Stimulated activated CD4-positive, alpha-beta T cell treated with anti-CD3 and anti-CD28 coated beads, Interleukin-2, amount 100 ng/mL, for 48 hours (primary cell): ENCODE data around the gene MYO7A.

ENCODE experiments used
- DNase-seq, 2 donors: peaks; one replicate each; pipeline ENCODE4 v3.0.0-alpha.2; 2020

The MYO7A gene

DNA sequence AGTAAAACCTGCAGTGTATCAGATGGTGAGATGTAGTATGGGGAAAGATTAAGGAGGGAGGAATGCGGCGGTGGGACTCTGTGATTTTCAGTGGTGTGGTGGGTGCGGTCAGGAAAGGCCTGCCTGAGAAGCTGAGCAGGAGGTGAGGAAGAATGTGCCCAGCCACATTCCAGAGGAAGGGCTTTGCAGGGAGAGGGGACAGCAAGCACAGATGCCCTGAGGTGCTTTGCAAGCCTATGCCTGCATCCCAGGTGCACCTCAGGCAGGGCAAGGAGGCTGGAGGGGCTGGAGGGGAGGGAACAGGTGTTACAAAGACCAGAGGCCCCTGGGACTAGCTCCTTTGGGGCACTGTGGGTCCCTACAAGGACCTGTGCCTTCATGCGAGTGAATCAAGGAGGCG is 42.1 kb downstream of the MYO7A start:
- no peak for DNase-seq

DNA sequence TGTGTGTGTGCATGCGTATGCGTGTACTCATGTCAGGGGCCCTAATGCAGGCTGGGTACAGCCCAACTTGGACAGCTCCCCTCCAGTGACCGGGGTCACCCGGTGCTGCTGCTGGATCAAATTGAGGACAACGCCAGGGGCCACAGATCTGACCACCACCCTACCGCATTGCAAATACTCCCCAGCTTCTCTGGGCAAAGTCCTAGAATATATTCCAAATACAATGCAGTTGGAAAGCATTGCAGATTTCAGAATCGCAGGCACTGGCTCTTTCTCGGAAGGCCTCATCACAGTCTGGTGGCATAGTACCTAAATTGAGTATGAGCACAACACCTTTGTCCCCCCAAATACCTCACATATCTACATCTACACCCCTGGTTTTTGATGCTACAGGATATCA is 43.2 kb downstream of the MYO7A start:
- no peak for DNase-seq

DNA sequence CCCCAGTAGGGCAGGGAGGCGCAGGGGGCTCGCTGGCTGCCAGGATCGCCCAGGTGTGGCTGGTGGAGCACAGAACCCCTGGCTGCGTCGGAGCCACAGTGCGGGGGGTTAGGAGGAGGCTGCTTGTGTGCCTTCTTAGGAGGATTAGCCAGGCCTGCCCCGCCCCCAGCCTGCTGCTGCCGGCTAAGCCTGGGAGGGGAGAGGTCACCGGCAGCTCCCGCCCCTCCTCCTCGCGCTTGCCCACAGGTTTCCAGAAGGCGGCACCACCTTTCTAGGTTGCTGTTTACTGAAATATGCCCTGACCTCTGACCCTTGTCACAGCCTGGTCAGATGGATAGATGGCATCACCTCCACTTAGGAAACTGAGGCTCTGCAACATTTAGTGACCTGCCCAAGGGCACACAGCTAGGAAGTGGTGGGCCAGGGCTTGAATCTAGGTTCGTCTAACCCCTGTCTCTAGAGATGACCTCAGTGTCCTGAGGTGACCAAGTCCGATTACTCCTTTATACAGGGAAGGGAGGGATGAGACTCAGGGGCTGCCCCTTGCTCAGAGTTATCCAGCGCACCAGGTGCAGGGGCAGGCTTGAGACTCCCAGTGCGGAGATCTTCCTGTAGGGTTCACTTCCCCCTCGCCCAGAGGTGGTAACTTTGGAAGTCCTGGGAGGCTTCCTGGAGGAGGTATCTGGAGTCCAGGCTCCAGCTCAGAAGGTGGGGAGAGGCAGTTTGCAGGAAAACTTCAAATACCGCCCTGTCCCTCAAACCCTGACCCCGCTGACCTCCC is 44.0 kb downstream of the MYO7A start:
- DNase-seq = no peak

DNA sequence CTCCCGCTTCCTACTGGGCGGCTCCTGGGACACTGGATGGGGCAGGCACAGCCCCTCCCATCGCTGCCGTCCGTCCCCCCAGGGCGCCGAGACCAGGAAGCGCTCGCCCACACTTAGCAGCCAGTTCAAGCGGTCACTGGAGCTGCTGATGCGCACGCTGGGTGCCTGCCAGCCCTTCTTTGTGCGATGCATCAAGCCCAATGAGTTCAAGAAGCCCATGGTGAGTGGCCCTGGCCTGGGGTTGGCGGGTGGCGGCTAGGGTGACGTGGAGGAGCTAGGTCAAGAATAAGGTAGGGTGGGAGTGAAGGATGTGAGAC is 44.6 kb downstream of the MYO7A start:
- DNase-seq = no peak

DNA sequence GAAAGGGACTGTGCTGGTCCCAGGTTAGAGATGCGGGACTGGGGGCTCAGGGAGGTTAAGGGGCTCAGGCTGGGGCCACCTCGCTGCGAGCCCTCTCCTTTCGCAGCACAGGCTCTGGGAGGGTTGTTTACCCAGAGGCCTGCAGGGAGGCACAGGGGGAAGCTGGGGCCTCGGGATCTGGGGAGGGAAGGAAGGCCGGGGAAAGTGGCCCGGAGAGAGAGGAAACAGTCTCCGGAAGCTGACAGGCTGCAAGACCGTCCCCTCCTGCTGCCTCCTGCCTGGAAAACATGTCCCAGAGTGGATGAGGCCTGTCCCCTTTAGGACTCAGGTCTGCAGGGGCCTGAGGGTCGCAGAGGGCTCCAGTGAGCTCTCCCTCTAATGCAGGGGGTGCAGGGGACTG is 45.4 kb downstream of the MYO7A start:
- DNase-seq = no peak

DNA sequence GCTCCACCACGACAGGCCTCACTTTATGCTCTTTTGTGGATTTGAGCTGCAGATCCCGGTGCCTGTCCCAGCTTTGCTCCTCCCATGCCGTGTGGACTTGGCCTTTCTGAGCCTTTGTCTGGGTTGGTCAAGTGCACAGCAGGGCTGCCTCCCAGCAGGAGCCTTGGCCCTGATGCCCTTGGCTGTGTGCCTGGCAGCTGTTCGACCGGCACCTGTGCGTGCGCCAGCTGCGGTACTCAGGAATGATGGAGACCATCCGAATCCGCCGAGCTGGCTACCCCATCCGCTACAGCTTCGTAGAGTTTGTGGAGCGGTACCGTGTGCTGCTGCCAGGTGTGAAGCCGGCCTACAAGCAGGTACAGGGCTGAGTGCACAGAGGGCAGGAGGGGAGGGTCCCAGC is 46.5 kb downstream of the MYO7A start:
- no peak for DNase-seq

DNA sequence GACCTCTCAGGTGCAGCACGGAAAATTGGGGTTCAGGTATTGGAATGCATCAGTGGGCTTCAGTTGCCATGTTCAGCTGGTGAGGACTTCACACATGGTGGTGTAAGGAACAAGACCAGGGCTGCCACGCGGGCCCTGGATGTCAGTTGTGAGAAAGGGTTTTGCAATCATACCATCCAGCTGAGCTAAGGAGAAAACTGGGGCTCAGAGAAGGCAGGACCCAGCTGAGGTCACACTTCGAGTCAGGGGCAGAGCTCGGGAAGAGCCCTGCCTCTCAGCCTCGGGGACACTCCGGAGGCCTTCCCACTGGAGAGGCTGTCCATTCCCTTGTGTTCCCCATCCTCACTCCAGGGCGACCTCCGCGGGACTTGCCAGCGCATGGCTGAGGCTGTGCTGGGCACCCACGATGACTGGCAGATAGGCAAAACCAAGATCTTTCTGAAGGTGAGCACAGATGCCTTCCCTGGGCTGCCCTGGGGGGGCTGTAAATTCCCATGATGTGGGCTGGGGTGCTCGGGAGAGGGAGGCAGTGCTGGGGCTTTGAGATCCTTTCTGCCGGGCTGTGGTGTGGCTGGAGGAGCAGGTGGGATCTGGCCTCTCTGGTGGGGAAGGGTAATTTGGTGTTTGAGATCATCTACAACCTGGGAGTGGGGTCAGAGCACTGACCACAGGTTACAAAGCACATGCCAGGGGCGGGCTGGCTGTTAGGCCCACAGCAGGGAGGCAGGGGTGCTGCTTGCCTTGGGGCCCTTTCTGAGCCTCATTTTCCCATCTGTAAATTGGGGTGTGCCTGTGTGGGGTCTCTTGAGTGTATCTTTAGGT is 47.2 kb downstream of the MYO7A start:
- no peak for DNase-seq

DNA sequence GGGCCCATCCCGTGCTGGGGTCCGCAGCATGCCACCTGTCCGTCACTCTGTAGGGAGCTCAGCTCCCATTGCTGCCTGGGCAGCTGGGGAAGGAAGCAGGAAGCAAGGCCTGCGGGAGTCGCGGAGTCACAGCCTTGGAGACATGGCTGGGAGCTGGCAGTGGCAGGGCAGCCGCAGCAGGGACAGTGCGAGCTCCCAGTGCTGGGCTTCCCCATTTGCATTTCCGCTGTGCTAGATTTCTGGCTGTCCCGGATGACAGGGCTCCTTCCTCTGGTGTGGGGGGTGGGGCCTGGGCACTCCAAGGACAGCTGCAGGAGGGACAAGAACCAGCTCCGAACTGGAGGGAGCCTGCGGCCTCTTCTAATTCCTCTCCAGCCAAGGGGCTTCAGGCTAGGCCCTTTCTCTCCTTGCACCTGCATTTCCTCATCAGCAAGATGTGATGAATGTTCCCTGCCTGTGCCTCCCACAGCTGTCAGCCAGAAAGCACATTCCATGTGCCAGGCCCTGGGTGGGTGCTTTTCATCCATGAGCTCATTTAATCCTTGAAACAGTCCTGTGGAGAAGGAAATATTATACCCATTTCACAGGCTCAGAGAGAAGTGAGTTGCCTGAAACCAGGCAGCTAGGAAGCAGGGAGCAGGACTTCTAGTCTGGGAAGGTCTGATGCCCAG is 48.0 kb downstream of the MYO7A start:
- DNase-seq = no peak

DNA sequence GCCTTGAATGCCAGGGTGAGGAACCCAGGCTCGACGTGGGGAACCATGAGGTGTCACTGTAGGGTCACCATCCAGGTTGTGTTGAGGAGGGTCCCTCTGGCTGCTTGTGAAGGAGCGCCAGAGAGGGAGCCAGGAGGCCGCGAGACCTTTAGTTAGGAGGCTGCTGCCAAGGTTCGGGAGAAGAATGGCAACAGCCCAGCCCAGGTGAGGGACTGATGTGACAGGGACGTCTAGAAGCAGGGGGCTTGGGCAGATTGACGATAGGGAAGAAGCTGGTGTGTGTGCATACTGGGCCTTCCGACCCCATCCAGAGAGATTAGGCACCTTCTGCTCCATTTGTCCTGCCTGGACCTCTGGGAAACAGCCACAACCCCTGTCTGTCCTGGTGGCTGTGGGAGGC is 49.0 kb downstream of the MYO7A start:
- DNase-seq = no peak

DNA sequence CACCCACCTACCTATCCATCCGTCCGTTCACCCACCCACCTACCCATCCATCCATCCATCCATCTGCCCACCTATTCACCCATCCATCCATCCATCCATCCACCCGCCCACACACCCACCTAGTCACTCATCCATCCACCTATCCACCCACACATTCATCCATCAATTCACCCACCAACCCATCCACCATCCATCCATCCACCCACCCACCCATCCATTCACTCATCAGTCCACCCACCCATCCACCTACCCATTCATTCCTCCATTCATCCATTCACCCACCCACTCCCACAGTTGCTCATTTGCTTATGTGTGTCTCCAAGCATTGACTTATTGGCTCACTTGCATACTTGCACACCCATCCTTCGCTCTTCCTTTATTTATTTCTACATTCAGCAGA is 50.1 kb downstream of the MYO7A start:
- no peak for DNase-seq

DNA sequence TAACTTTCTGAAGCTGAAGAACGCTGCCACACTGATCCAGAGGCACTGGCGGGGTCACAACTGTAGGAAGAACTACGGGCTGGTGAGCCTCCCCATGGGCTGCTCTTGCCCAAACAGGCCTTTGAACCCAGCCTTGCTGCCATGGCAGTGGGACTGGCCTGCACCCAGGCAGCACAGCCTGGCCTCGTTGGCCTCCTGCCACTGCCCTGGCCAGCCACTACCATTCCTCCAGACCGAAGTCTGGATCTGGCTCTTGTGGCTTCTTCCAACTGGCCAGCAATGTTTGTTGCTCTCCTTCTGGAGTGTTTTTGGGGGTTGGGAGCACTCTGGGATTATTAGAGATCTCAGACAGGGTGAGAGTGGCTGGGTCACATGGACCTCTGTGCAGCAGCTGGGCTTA is 51.0 kb downstream of the MYO7A start:
- no peak for DNase-seq

DNA sequence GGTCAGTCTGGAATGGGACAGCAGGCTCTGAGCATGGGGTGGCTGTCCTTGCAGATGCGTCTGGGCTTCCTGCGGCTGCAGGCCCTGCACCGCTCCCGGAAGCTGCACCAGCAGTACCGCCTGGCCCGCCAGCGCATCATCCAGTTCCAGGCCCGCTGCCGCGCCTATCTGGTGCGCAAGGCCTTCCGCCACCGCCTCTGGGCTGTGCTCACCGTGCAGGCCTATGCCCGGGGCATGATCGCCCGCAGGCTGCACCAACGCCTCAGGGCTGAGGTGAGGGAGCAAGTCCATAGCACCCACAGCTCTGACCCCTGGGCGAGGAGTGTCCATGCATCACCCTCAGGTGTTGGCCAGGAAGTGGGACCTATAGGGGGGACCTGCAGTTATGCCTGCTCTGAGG is 51.6 kb downstream of the MYO7A start:
- no peak for DNase-seq

DNA sequence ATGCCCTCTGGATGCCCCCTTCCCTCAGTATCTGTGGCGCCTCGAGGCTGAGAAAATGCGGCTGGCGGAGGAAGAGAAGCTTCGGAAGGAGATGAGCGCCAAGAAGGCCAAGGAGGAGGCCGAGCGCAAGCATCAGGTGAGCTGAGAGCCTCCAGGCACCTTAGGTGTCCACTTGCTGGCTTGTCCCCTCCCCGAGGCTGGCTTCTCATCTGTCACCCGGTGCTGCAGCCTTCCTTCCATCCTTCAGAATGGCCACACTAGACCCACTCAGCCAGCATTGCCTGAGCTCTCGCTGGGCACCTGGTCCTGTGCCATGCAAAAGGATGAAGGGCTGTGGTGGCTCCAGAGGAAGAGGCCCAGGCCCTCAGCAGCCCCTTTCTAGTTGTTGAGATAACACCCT is 52.3 kb downstream of the MYO7A start:
- no peak for DNase-seq

DNA sequence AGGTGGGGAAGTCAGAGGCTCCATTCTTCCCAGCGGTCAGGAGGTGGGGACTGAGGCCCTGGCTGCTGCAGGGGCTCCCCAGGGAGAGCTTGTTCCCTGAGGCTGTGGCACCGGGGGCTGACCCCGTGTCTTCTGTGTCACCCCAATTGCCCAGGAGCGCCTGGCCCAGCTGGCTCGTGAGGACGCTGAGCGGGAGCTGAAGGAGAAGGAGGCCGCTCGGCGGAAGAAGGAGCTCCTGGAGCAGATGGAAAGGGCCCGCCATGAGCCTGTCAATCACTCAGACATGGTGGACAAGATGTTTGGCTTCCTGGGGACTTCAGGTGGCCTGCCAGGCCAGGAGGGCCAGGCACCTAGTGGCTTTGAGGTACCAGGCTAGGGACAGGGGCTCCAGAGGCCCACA is 53.2 kb downstream of the MYO7A start:
- DNase-seq = no peak

DNA sequence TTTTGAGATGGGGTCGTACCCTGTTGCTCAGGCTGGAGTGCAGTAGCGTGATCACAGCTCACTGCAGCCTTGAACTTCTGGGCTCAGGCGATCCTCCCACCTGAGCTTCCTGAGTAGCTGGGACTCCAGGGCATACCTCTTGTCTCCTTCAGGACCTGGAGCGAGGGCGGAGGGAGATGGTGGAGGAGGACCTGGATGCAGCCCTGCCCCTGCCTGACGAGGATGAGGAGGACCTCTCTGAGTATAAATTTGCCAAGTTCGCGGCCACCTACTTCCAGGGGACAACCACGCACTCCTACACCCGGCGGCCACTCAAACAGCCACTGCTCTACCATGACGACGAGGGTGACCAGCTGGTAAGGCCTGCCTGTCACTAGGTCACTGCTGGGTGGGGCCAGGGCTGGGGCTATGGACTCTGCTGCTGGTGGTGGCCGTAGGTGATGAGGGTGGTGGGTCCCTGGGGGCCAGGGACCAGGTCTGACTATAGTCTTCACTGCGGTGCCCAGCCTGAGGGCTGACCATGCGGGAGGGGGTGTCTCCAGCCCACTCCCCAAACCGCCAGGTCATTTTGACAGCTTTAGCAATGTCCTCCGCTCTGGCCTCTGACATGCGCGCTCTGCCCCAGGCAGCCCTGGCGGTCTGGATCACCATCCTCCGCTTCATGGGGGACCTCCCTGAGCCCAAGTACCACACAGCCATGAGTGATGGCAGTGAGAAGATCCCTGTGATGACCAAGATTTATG is 53.9 kb downstream of the MYO7A start:
- no peak for DNase-seq

DNA sequence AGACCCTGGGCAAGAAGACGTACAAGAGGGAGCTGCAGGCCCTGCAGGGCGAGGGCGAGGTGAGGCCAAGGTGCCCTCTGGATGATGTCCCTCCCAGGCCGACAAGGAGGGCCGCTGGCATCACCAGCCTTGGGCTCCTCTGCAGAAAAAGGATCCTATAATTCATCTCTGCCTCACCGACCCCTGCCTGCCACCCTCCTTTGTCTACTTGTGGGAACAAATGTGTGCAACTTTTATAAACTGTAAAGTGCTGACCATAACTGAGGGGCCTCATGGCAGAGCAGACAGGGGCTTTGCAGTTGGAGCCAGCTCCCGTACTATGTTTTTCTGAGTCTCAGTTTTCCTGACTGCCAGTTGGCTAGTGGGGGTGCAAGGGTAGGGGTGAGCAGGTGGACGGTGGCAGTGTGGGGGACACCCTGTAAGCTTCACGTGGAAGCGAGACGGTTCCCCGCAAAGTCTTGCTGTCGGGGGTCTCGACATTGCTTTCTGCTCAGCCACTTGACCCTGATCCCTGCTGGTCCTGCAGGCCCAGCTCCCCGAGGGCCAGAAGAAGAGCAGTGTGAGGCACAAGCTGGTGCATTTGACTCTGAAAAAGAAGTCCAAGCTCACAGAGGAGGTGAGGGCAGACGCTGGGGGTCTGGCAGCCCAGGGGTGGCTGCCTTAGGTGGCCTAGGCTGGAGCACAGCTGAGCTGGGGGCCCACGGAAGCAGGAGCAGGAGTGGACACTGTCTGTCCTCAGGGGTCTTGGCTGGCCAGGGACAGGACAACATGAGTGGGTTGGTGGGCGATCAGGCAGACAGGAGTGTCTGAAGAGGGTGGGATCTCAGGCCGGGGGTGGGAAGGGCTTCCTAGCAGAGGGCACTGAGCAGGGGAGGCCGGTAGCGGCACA is 54.7 kb downstream of the MYO7A start:
- DNase-seq = no peak

DNA sequence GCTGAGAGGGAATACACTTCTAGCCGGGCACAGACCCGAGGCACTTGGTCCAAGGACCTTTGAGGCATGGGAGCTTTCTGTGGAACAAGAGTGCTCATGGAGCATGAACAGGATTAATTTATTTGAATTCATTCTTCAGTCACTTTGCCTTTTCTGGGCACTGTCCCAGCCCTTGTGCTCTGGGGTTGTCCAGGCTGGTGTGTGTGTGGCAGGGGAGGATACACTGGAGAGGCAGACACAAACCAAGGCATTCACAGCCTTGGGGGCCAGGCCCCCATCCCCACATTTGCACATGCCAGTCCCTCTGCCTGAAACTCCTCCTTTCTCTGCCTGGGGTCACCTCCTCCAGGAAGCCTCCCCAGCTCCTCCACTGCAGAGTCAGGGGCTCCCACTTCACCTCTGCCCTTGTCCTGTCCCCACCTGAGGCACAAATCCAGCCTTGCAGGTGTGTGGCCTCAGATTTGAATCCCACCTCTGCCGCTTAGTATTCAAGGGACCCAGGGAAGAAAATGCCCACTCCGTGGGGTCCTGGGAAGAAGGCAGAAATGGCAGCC is 55.5 kb downstream of the MYO7A start:
- DNase-seq = no peak

DNA sequence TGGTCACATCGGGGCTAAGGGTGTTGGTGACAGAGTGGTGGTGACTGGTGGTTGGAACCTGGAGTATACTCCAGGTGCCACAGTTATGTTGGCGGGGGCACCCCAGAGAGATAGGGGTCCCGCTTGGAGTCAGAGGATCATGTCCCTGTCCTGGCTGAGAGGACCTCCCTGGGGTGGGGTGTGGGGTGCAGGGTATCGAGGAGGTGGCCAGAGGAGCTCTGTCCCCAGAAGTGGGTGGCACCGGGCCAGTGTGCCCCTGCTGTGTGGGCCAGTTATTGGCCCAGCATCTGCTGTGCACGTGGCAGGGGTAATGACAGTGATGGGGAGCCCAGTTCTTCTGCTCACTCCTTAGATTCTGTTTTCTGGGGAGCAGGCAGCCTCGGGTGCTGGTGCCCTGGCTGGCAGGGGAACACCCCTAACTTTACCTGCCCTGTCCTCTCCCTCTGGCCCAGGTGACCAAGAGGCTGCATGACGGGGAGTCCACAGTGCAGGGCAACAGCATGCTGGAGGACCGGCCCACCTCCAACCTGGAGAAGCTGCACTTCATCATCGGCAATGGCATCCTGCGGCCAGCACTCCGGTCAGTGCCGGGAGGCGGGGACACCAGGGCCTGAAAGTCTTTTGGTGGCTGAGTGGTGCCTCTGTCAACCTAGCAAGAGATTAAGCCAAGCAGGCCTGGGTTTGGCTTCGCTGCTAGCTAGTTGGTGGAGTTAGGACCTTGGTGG is 56.3 kb downstream of the MYO7A start:
- DNase-seq = no peak

DNA sequence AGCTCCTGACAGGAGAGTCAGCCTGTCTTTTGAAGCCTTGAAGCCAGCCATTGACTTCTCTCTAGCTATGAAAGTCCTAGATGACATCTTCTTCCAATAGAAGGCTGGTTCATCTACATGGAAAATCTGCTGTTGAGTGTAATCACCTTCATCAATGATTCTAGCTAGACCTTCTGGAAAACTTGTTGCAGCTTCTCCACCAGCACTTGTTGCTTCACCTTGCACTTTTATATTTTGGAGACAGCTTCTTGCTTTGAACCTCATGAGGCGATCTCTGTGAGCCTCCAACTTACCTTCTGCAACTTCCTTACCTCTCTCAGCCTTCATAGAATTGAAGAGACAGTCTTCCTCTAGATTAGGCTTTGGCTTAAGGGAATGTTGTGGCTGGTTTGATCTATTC is 58.3 kb downstream of the MYO7A start:
- DNase-seq = no peak

DNA sequence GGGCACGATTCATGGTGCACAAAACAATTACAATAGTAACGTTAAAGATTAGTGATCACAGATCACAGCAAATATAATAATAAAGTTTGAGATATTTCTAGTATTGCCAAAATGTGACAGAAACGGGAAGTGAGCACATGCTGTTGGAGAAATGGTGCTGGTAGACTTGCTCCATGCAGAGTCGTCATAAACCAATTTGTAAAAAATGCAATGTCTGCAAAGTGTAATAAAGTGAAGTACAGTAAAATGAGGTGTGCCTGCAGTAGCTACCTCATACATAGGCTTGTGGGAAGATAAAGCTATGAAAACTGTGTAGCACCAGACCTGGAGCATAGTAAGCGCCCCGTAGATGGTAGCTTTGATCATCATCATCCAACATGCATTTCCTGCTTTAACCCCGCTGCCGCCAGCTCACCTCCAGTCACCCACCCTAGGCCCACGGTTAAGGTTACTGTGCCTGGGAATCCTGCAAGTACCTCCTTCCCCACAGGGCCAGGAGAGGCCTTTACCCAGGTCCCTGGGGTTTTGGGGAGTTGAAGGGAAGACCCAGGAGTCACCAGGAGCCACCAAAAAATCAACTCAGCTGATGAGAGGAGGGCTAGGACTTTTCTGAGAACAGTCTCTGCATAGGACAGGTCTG is 59.2 kb downstream of the MYO7A start:
- DNase-seq = no peak
